Mesothelial cell of epicardium (in vitro differentiated cells): ENCODE results near the gene APP. TPM values are rescaled to one million over a fixed set of nuclear protein-coding genes. Genes with fewer than 3 reads are reported as not detected.

Source experiments
- DNase-seq, 2 experiments: peaks; one replicate each; pipeline ENCODE4 v3.0.0; 2021; ENCODE audit warnings: low spot score in 2 of 2; ENCODE audit not compliant: unreplicated experiment in 2 of 2
- H3K27ac Mint-ChIP-seq: 2 replicates; pipeline ENCODE4 v1.8.0; 2021; ENCODE audit warnings: mixed read lengths
- H3K27me3 Mint-ChIP-seq: 2 replicates; pipeline ENCODE4 v1.8.0; 2021; ENCODE audit warnings: low read depth, mixed read lengths
- H3K36me3 Mint-ChIP-seq: 2 replicates; pipeline ENCODE4 v1.8.0; 2021; ENCODE audit warnings: mixed read lengths
- H3K4me1 Mint-ChIP-seq: 2 replicates; pipeline ENCODE4 v1.8.0; 2021; ENCODE audit warnings: mixed read lengths
- H3K4me3 Mint-ChIP-seq: 2 replicates; pipeline ENCODE4 v1.8.0; 2021; ENCODE audit warnings: mild to moderate bottlenecking, moderate library complexity, mixed read lengths
- H3K9me3 Mint-ChIP-seq: 2 replicates; pipeline ENCODE4 v1.8.0; 2021; ENCODE audit warnings: mixed read lengths
- CTCF ChIP-seq: fragments of 200-600 bp; sonication (generic); IDR thresholded peaks from one replicate; pipeline ENCODE4 v1.5.0; 2021; ENCODE audit warnings: antibody characterized with exemption; ENCODE audit not compliant: unreplicated experiment
- total RNA-seq: library from RNA; stranded (reverse); gene quantifications from 3 replicates; pipeline ENCODE4 v1.2.1, GENCODE V29; 2021

APP gene
- total RNA-seq, 1 donor from 2014 or later = 495 TPM

GRCh38 chr21:26164311-26164710, 6.3 kb downstream of the APP start:
- TF ChIP-seq CTCF = no peak
- Mint-ChIP-seq H3K4me3 (no peak overlapping the region), H3K36me3 (no peaks in the 10 kb centered on the region), H3K27me3 (no peaks in the 10 kb centered on the region), H3K9me3 (no peaks in the 10 kb centered on the region), H3K4me1 (peaks cover 55% of the 10 kb centered on the region), H3K27ac (no peak overlapping the region)
- DNase-seq = no peak

- Mint-ChIP-seq H3K4me1 (peaks cover 55% of the 10 kb centered on the region), H3K9me3 (no peaks in the 10 kb centered on the region), H3K27ac (peak overlapping the region; percentile 15), H3K4me3 (no peak overlapping the region), H3K27me3 (no peaks in the 10 kb centered on the region), H3K36me3 (no peaks in the 10 kb centered on the region)
- TF ChIP-seq CTCF = no peak
- DNase-seq = no peak
These were observed 8.5 kb downstream of the APP start for GRCh38 chr21:26162081-26162480.

GRCh38 chr21:26159869-26160268, 10.7 kb downstream of the APP start:
- Mint-ChIP-seq H3K36me3 (no peaks in the 10 kb centered on the region), H3K27ac (peak overlapping the region; percentile 49), H3K4me3 (no peak overlapping the region), H3K4me1 (peaks cover 39% of the 10 kb centered on the region), H3K9me3 (no peaks in the 10 kb centered on the region), H3K27me3 (no peaks in the 10 kb centered on the region)
- no peak for DNase-seq
- TF ChIP-seq CTCF = no peak

GRCh38 chr21:26157801-26158200, 12.8 kb downstream of the APP start:
- Mint-ChIP-seq H3K4me3 (no peak overlapping the region), H3K27me3 (no peaks in the 10 kb centered on the region), H3K4me1 (peaks cover 45% of the 10 kb centered on the region), H3K9me3 (peaks cover under 1% of the 10 kb centered on the region), H3K27ac (peak overlapping the region; percentile 87), H3K36me3 (peaks cover 1% of the 10 kb centered on the region)
- no peak for DNase-seq
- TF ChIP-seq CTCF = no peak

GRCh38 chr21:26154753-26155152, 15.8 kb downstream of the APP start:
- peaks cover 47% of the 10 kb centered on the region for H3K4me1 Mint-ChIP-seq
- H3K4me3 Mint-ChIP-seq = no peak overlapping the region
- peak overlapping the region; percentile 76 for H3K27ac Mint-ChIP-seq
- no peak for TF ChIP-seq CTCF
- DNase-seq = no peak
- H3K36me3 Mint-ChIP-seq = peaks cover 8% of the 10 kb centered on the region
- H3K9me3 Mint-ChIP-seq = peaks cover 4% of the 10 kb centered on the region
- no peaks in the 10 kb centered on the region for H3K27me3 Mint-ChIP-seq

GRCh38 chr21:26153758-26154157, 16.8 kb downstream of the APP start:
- DNase-seq = no peak
- Mint-ChIP-seq H3K36me3 (peaks cover 8% of the 10 kb centered on the region), H3K27ac (peak overlapping the region; percentile 76), H3K4me1 (peaks cover 54% of the 10 kb centered on the region), H3K9me3 (peaks cover 4% of the 10 kb centered on the region), H3K4me3 (no peak overlapping the region), H3K27me3 (no peaks in the 10 kb centered on the region)
- no peak for TF ChIP-seq CTCF
